ENCODE measurements around the gene JAK1.
A peak's percentile ranks its signal among the peaks of the same experiment; 100 is the strongest.

The JAK1 gene

GRCh38 chr1:64892576-64893573 lies 73.5 kb downstream of the JAK1 start:
- no peak for DNase-seq (ENCODE audit: low spot score)

GRCh38 chr1:64891448-64891825 lies 74.9 kb downstream of the JAK1 start:
- no peak for DNase-seq (ENCODE audit: low spot score)

- DNase-seq (ENCODE audit: low spot score), result no peak
These were observed 75.5 kb downstream of the JAK1 start for GRCh38 chr1:64890699-64891447.

- no peak for DNase-seq (ENCODE audit: low spot score)
These were observed 78.6 kb downstream of the JAK1 start for GRCh38 chr1:64887689-64888217.

GRCh38 chr1:64886877-64887276 lies 79.5 kb downstream of the JAK1 start:
- no peak for DNase-seq (ENCODE audit: low spot score)

GRCh38 chr1:64885648-64886047 lies 80.7 kb downstream of the JAK1 start:
- no peak for DNase-seq (ENCODE audit: low spot score)

GRCh38 chr1:64884261-64885040 lies 81.9 kb downstream of the JAK1 start:
- DNase-seq (ENCODE audit: low spot score), result peak; percentile 13

GRCh38 chr1:64882574-64883255 lies 83.6 kb downstream of the JAK1 start:
- no peak for DNase-seq (ENCODE audit: low spot score)

- DNase-seq (ENCODE audit: low spot score), result peak; percentile 19
These were observed 85.1 kb downstream of the JAK1 start for GRCh38 chr1:64881281-64881680.

GRCh38 chr1:64880449-64880848 lies 85.9 kb downstream of the JAK1 start:
- no peak for DNase-seq (ENCODE audit: low spot score)

- DNase-seq (ENCODE audit: low spot score), result no peak
These were observed 87.3 kb downstream of the JAK1 start for GRCh38 chr1:64878931-64879611.

GRCh38 chr1:64878090-64878489 lies 88.3 kb downstream of the JAK1 start:
- DNase-seq (ENCODE audit: low spot score), result no peak

- DNase-seq (ENCODE audit: low spot score), result no peak
These were observed 88.8 kb downstream of the JAK1 start for GRCh38 chr1:64877598-64877997.

GRCh38 chr1:64877151-64877550 lies 89.2 kb downstream of the JAK1 start:
- no peak for DNase-seq (ENCODE audit: low spot score)

GRCh38 chr1:64875606-64876005 lies 90.7 kb downstream of the JAK1 start:
- no peak for DNase-seq (ENCODE audit: low spot score)

- DNase-seq (ENCODE audit: low spot score), result no peak
These were observed 91.2 kb downstream of the JAK1 start for GRCh38 chr1:64875101-64875500.

- no peak for DNase-seq (ENCODE audit: low spot score)
These were observed 91.7 kb downstream of the JAK1 start for GRCh38 chr1:64874666-64875065.

- DNase-seq (ENCODE audit: low spot score), result no peak
These were observed 92.8 kb downstream of the JAK1 start for GRCh38 chr1:64873576-64873975.

- no peak for DNase-seq (ENCODE audit: low spot score)
These were observed 94.3 kb downstream of the JAK1 start for GRCh38 chr1:64872067-64872466.

- DNase-seq (ENCODE audit: low spot score), result no peak
These were observed 95.1 kb downstream of the JAK1 start for GRCh38 chr1:64871256-64871655.

- no peak for DNase-seq (ENCODE audit: low spot score)
These were observed 99.1 kb downstream of the JAK1 start for GRCh38 chr1:64867266-64867665.

Data from RKO (cell line).